Erythroblast (primary cell): ENCODE measurements around the gene KIRREL3.

Experiments
- GATA1 ChIP-seq: IDR thresholded peaks from 2 replicates; pipeline ENCODE4 v1.6.1; 2011; ENCODE audit warnings: low read depth, mild to moderate bottlenecking, control low read depth, low read length, moderate library complexity
- POLR2A ChIP-seq: IDR thresholded peaks from 2 replicates; pipeline ENCODE4 v1.6.1; 2011; ENCODE audit warnings: mild to moderate bottlenecking, low read length

DNA sequence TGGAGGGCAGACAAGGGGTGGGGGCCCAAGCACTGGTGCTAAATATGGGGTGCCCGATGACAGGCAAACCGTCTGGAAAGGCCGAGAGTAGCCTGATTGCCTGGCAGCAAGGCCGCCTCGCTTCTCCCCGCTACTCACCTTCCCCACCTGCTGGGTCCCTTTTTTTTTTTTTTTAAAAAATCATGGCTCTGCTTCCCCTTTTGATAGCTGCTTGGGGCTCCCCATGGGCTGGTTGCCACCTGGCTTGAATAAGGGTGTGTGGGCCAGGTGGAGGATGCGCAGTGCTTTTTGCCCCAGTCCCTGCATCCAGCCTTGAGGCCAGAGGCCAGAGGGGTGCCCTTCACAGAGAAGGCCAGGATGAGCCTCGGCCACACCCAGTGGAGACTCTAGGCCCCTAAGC lies 533.1 kb downstream of the KIRREL3 start:
- no peak for TF ChIP-seq POLR2A
- no peak for TF ChIP-seq GATA1
